Stimulated activated CD8-positive, alpha-beta memory T cell treated with anti-CD3 and anti-CD28 coated beads, Interleukin-12 subunit alpha, Interleukin-12 subunit beta, amount 100 ng/mL, for 1 hour (primary cell): ENCODE measurements around the gene TENM4.

ENCODE experiments used
- DNase-seq: peaks from one replicate; pipeline ENCODE4 v3.0.0-alpha.2; 2020; ENCODE audit warnings: low read depth

TENM4 gene

DNA sequence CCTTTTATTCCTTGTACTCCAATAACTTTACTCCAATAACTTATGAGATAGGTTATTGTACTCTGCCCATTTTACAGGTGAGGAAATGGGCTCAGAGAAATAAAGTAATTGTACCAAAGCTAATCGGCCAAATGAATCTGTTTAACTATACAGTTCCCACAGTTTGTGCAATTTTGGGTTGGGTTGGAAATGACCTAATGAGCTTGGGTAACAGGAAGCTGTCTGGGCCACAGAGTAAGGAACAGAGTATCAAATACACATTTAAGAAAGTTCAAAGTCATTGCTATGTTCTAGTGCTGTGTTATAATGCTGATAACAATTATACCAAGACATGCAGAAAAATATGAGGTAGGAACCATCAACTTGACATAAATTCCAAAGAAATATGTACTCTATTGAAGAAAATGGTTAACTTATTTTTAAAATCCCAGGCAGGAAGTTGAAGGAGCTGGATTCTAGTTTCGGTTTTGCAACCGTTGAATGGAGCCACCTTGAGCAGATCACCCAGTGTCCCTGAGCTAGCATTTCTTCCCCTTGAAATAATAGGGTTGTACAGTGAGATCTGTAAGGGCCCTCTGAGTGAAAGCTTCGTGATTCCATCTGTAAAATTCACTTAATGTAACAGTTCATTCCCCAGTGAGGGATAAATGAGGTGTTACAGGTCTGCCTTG lies 505.3 kb downstream of the TENM4 start:
- no peak for DNase-seq

DNA sequence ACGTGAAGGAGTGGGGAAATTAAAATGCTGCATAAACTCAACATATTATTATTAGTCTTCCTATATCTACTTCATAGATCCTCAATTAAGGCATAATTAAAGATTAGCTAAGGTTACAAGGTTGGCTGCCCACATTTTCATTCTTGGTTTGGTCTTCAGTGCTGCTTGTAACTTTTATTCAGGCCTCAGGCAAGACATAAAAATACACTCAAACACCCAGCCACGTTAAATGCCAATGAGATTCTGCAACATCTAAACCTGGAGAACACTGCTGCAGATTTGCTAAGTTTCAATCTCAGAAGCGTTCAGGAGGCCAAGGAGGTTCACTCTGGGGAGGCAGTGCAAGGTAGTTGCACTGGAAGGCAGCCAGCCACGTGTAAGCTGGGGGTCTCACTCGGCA lies 507.5 kb downstream of the TENM4 start:
- no peak for DNase-seq

DNA sequence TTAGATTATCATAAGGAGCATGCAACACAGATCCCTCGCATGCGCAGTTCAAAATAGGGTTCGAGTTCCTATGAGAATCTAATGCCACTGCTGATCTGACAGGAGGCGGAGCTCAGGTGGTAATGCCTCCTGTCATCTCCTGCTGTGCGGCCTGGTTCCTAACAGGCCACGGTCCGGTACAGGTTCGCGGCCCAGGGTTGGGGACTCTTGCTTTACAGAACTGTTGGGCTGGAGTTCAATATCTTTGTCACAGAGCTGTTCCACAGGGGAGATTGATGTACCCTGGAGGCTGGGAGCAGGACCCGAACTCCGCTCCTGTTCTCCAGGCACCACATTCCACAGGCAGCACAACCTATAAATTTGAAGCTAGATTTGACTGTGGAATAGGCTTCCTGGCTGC lies 508.1 kb downstream of the TENM4 start:
- no peak for DNase-seq

DNA sequence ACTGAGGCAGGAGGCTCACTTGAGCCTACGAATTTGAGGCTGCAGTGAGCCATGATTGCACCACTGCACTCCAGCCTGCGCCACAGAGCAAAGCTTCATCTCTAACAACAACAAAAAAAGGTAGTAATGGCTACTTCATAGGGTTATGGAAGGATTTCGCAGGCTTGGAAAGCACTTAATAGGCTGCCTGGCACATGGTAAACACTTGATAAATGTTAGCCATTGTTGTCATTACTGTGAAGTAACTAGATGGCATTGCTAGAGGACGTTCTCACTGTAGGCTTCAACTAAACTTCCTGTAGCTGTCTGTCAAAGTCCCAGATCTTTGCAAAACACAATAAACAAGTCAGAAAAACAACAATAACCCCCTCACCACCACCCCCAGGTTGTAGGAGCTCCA lies 508.9 kb downstream of the TENM4 start:
- no peak for DNase-seq

DNA sequence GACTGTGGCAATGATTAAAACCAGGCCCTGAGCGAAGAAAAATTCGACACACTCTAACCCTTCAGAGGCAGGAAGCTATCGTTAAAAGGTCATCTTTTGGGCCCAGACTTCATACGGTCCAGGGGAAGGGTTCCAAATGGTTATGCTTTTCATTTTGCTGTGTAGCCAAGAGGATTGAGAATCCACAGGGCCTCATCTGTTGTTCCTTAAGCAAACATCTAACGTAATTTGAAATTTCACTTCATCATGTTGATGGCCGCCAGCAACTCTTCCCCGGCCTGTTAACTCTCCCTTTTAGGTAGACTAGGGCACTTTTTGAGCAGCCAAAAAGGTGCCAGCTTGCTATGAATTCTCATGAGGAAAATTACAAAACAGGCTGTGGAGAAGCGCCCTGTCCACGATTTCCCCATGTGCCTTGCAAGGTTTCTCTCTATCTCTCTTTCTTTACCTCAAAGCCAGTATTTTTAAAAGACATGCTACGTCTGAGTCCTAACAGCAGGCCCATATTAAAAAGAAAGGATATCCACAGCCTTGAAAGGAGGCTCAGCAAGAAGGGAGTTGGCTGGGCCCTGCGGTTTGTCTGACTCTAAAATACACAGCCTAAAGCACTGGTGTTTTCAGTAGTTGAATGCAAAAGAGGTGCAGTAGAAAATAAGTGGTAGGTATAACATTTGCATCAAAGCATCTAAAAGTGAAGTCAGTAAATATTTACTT lies 509.9 kb downstream of the TENM4 start:
- DNase-seq = no peak

DNA sequence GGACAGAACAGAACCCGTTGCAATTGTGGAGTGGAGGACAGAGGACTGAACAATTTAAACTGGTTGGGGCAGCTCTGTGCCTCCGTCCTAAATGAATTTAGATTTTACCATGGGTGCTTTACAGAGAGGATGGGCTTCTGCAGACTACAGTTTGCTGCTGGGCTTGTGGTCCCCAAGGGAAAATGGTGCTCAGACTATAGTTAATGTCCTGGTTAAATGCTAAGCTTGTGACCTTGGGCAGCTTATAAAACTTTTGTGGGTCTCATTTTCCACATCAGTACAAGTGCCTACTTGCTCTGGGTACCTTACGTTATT lies 511.0 kb downstream of the TENM4 start:
- DNase-seq = no peak

DNA sequence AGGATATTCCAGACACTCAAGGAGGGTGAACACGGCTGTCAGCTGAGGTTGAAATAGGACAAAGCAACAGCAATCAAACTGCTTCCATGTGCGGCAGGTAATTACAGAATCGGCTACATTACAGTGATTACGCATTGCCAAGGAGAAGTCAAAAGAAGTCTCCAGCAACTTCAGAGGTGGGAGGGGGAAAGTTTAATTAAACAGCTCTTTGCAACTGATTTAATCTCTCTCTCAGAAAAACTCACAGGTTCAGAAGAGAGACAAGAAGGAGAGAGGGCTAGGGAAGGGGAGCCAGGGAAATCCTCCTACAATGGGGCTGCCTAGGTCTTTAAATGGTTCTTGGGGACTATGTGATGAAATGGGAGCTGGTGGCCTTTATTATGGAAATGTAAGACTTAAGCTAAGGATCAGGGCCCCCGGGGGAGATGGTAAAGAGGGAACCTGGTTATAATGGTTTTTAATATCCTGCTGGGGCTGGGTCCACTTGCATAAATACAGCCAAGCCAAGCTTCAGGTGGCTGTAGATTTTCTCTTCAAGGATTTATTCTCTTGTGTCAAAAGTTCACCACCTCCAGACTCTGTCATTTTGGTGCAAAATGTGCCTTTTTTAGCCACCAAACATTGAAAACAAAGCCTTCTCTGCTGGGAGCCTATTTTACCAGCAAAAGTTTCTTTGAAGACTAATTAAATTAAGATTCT lies 511.5 kb downstream of the TENM4 start:
- DNase-seq = no peak

DNA sequence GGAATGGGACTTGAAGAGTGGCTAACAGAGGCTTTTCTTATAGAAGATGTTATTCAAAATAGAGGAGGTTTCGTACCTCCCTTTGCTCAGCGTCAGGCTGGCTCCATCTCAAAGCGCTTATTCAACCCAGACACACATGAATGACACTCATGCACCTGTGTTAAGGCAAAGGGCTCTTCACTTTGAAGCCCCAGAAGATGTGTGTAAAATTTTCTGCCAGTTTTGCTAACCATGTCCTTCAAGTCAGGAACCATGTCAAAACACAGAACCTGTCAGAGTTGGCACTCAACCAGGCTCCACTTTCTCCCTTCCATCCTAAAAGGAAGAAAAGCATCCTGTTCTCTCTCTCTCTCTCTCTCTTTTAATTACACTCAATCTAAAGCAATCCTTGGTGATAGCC lies 513.3 kb downstream of the TENM4 start:
- DNase-seq = no peak

DNA sequence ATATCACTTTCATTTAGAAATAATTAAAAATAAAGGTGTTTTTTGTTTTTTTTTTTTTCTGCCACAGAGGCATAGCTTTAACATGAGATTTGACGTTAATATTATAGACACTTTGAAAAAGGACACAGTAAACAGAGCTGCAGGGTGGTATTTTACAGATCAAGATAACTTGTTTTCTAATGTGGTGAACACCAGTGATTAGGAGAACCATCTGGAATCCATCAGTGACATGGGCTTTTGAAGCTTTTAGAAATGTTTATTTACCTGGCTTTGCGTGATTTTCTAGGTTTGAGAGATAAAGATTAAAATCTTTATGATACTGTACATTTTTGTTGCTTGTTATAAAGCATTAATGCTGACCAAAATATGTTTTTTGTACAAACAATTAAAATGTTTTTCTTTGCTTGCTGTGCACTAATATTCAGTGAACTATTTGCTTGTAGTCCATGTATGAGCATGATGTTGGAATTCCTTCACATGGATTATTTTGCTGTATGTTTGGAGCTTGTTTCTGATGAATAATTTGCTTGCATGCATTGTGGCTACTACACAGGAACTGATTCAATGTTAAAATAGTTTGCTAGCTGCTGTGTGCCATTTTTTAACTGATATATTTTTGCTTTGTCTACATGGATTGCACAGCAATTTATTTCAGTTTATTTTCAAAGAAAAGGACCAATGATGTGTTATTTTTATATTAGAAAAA lies 514.0 kb downstream of the TENM4 start:
- DNase-seq = no peak

DNA sequence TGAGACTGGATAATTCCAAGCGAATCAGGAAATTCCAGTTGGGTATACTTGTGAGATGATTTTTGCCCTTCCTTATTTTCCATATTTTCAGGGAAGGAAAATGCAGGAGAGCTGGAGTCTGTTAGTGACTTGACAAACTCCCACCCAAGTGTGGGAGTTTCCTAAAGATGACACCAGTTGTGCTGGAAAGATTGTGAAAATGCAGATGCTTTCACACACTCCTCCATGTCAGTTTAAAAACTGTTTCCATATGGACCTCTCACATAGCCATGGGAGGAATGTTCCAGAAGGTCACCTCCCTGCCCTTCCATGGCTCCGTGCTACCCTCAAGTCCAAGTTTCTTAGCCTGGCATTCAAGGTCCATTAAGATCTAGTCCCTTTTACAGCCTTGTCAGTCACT lies 515.4 kb downstream of the TENM4 start:
- DNase-seq = no peak

DNA sequence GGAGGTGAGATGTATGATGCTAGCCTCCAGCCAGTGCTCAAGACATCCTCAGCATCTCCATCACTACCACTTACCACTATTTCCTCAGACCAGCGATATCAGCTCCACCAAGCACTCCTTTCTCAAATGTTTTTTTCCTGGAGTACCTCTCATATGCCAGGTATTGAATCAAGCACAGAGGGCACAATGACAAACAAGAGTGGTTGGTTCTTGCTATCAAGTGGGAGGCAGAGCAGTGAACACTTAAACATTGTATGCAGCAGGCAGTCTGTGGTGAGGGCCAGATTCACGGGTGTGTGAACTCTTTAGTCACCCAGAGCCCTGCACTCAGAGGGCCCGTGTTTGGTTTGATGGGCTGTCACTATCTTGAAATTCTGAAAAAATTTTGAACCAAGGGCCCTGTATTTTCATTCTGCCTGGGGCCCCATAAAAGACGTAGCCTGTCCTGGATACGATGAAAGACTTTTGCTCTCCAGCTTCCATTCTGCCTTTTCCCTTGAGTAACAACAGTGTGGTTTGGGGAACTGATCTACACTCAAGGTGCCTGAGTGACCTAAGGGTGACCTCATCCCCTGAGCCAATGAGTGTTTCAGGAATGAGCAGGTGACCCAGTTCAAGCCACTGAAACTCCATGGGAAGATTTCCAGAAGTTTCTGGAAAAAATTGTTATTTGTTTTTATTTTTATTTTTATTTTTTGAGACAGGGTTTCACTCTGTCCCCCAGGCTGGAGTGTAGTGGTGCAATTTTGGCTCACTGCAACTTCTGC lies 517.8 kb downstream of the TENM4 start:
- DNase-seq = no peak

DNA sequence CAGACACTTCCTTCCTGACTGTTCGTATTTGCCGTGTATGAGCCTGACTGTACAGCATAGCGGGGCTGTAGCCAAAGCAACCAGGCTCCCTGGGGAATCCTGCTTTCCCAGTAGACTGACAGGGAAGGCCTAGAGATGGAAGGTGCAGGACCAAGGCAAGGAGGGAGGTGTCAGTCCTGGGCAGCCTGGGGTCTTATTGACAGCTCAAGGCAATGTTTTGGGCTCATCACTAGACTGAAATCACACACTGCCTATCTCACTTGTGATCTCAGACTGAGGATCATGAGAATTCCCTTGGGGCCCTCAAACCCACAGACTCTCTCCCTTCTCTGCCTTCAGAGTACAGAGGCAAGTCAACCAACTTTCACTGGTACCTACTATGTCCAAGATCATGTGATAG lies 519.3 kb downstream of the TENM4 start:
- no peak for DNase-seq

DNA sequence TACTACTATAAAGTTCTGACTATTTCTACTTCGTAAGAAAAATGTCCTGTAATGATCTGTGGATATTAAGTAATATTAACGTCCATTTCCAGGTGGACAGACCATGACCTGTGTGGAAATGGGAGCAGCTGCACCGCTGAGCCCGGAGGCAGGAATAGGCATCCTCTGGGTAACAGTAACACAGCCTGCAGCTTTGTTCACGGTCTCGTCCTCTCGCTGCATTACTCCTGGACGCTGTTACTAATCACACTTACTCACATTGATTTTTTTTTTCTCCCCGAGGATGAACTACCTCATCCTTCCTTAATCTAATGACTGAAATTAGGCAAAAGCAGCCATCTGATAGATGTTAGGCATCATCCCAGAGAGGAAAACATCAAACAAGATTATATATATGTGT lies 520.5 kb downstream of the TENM4 start:
- no peak for DNase-seq

DNA sequence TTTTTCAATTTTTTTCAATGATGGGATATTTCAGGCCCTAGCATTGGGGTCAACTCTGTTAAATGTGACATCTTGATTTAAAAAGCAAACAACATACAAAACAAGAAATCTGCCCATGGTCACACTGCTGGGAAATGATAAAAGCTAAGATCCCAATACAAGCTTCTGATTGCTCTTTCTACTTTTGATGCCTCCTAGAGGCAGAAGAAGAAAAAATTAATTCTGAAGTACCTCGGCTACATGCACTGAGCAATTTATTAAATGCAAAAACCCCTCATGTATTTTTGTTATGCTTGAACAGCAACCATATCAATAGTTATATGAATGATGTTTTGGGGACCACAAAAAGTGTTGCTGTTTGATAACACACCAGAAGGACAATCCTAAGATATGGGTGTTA lies 524.1 kb downstream of the TENM4 start:
- no peak for DNase-seq

DNA sequence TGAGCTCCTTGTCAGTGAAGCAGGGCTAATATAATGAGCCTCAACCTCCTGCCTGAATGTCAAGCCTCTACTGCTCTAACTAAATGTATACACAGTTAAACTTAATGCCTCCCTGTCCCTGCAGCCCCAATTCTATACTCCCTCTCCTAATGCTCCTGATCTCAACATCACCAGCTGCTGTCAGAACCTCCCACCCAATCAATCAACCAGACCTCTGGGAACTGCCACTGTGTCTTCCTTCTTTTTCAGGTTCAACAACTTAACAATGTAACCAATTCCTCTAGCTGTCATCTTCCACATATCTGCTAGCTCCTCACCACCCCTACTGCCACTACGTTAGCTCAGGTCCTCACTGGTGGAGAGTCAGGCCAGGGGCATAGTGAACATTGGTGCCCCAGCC lies 526.3 kb downstream of the TENM4 start:
- DNase-seq = no peak

DNA sequence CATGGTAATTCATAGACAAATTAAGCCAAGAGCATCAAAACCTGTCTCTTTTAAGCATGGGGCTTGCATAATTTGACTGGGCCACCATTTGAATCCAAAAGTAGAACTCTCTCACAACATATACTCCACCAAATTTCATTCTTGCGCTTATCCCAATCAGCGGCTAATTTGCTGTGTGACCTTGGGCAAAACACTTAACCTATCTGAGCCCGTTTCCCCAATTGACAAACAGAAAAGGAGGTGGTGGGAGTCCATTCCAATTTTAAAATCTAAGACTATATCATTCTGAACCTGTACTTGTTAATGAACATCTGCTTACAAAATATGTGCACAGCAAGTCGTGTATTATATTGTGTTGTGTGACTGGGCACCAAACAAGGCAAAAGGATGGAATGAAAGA lies 528.1 kb downstream of the TENM4 start:
- no peak for DNase-seq

DNA sequence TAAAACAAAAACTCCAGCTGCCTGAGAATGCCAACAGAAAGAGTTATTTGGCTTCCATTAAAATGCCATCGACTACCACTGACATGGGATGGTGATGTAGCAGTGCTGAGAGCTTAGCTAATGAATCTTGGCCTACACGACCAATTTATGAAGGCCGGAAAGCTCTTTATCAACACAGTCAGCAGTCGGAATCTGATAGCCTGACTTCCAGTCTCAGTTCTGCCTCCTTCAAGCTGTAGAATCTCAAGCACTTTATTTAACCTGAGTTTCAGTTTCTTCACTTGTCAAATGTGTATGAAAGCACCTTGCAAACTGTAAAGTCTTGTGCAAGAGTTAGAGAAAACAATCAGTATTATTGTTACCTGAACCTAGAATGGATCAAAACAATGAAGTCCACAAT lies 530.5 kb downstream of the TENM4 start:
- DNase-seq = no peak

DNA sequence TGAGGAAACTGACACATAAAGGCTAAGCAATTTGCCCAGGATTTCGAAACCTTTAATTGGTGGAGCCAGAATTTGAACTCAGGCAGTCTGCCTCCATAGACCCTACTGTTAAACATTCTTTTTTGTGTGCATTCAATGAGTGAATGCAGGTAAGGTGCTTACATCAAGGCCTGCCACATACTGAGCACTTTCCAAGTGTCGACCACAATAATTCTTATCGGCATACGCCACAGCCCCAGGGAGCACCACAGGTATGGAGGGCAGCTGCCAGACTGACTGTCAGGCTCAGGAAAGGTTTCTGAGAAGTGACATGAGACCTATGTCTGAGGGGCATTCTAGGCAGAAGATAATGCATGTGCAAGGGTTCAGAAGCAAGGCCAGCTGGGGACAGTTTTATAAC lies 531.4 kb downstream of the TENM4 start:
- DNase-seq = no peak

DNA sequence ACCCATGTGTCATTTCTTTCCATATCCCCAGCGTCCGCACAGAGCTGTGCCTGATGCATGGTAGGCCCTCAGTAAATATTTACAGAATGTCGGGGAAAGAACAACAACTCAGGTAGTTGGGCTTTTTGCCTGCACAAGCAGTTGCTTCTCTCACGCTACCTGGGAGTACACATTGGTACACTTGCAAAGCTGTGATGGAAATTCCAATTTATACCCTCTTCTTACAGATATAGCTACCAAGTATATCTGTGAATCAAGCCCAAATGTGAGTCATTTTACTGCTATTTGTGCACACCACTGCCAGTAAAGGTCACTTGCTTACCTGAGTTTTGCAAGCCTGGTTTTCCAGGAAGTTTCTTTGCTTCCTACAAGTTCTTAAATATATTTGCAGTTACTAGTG lies 533.2 kb downstream of the TENM4 start:
- DNase-seq = no peak

DNA sequence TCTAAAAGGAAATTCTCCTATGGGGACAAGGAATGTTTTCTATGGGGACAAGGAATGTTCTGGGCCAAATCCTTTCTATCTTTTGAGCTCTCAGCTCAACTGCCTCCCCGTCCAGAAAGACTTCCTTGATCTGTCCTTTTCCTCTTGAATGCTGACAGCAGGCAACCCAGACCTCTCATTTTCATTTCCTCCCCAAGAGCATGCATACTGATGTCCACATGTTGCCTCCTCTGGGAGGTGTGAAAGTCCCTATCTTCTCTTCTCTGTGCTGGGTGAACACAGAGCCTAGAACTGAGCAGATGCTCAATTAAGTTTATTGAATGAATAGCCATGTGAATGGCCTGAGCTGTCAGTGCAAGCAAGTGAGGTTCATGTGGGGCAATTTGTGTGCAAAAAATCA lies 534.3 kb downstream of the TENM4 start:
- DNase-seq = no peak

DNA sequence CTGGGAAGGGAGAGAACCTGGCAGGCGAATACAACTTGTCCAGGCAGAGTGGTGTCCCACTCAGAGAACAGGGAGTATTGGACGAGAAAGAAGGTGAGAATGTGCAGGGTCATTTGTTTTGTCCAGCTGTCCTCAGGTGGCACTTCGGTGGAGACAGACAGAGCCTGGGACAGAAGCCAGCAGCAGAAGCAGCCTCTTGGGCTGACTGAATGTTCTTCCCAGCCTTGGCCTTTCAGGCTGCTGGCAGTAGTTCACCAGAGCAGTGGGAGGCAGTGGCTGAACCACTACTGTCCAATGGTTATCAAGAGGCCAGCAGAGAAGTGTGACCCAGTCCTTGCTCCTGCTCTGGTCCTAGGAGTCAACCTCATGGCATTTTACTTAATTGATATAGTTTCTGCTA lies 535.1 kb downstream of the TENM4 start:
- no peak for DNase-seq

DNA sequence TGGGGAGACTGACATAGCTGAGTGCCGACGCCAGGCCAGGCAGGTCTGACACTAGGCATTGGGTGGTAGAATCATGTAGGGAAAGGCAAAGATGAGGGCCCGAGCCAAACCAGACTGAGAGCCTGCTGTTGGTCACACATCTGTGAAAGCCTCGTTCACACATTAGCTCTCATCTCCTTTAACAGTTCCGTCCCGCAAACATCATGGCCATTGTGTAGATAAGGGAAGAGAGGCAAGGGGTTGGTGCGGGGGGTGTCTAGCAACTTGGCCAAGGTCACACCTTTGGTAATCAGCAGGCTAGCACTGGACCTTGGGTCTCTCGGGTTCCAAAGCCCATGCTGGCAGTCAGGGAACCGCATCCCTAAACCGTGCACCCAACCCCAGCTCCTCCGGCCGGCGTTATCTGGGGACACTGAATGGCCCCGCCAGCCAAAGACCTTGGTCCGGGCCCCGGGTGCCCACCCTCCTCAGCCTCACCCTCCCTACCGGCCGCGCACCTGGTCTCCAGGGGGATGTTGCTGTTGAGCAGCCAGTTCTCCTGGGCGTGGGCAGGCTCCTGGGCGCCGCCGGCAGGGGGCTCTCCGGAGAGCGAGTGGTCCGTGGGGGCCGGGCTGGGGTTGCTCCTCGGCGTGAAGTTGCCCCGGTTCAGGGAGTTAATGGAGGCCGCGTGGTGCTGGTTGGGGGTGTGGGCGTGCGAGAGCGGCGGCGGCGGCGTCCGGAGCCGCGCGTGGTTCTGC lies 537.9 kb downstream of the TENM4 start:
- DNase-seq = no peak
